Right lobe of liver (tissue), 4 donors: ENCODE results near the gene RHOXF2.

Source experiments
- POLR2A ChIP-seq: fragments of 450-650 bp; IDR thresholded peaks from one replicate; pipeline ENCODE4 v1.6.1; 2017; ENCODE audit warnings: antibody characterized with exemption, mild to moderate bottlenecking
- TF ChIP-seq, protein P1 (sequence below), 4 donors: fragments of 200-600 bp in 3 of 4; fragments of 450-650 bp in 1 of 4; IDR thresholded peaks; one replicate each; pipeline versions ENCODE4 v1.5.1 to v1.8.0; 2016 to 2022; ENCODE audit warnings: antibody characterized with exemption in 4 of 4, mild to moderate bottlenecking in 2 of 4
- donor health status: DM: no; HTN: no; CAD: no.
- donor health status: DM: no; HTN: no; CAD: no.
- donor health status: DM: no; HTN: yes; CAD: no.

DNA sequence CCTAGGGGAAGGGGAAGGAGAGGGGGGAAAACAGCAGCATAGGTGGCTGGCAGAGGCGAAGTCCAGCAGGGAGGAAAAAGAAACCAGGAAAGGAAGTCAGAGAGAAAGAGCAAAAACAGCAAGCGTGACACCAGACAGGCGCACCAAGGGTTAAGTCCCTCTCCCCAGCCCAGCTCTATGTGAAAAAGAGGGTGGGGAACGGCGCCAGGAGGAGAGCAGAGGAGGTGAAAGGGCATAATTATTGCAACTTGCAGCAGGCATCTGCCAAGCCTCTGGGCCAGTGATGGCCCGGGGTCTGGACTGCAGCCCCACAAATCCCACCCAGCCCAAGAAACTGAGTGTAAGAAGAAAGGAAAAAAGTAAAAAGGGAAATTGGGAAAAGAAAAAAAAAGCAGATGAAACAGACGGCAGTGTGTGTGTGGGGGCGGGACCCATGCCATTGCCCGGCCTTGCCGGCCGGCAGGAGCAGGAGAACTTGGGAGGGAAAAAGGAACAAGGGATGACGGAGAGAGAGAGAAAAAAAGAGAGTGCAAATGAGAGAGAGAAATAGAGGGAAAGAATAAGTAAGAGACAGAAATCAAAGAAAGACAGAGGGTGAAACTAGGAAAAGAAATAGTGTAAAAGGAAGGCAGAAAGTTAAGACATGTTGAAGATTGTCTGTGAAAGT, 14.1 kb upstream of the RHOXF2 start:
- no peak for TF ChIP-seq POLR2A
- TF ChIP-seq, protein P1, sequence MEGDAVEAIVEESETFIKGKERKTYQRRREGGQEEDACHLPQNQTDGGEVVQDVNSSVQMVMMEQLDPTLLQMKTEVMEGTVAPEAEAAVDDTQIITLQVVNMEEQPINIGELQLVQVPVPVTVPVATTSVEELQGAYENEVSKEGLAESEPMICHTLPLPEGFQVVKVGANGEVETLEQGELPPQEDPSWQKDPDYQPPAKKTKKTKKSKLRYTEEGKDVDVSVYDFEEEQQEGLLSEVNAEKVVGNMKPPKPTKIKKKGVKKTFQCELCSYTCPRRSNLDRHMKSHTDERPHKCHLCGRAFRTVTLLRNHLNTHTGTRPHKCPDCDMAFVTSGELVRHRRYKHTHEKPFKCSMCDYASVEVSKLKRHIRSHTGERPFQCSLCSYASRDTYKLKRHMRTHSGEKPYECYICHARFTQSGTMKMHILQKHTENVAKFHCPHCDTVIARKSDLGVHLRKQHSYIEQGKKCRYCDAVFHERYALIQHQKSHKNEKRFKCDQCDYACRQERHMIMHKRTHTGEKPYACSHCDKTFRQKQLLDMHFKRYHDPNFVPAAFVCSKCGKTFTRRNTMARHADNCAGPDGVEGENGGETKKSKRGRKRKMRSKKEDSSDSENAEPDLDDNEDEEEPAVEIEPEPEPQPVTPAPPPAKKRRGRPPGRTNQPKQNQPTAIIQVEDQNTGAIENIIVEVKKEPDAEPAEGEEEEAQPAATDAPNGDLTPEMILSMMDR (IDR thresholded peaks at IDR 0.05), result no peak
